GM21528 (cell line): ENCODE results near the gene SORCS2.

Experiments used
- ATAC-seq: cut with Tn5 transposase; IDR thresholded peaks from one replicate; pipeline ENCODE4 v1.9.1; 2021; ENCODE audit warnings: mild to moderate bottlenecking, moderate library complexity; ENCODE audit not compliant: unreplicated experiment, low FRiP score

Gene SORCS2

DNA sequence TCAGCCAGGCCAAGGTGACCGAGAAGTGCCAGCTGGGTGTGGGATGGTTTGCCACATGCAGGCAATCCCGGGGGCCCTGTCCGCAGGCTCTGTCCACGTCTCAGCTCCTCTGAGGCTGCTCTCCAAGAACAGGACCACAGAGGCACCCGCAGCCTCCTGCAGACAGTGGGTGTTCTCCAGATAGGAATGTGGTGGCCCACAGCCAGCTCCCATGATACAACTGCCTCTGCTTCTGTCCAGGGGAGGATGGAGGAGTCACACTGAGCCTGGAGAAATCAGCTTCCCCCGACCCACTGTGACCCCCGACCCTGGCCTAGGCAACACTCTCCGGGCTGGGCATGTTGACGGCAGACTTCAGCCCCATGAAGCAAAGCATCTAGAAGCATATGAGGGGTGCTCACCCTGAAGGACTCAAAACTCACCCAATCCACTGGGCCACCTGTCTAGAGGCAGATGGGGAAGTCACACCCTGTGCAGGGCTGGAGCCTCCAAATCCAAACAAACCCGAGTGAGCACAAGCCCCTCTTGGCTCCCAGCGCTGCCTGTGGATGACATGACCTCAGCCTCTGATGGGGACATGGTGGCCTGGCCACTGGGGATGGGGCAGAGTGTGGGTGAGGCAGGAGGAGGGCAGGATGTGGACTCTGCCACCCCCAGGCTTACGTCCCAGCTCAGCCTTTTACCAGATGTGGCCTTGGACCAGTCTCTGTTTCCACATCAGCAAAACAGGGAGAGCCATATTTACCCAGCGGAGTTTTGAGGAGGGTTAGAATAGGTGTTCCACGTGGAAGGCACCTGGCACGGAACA, 140.1 kb downstream of the SORCS2 start:
- no peak for ATAC-seq

DNA sequence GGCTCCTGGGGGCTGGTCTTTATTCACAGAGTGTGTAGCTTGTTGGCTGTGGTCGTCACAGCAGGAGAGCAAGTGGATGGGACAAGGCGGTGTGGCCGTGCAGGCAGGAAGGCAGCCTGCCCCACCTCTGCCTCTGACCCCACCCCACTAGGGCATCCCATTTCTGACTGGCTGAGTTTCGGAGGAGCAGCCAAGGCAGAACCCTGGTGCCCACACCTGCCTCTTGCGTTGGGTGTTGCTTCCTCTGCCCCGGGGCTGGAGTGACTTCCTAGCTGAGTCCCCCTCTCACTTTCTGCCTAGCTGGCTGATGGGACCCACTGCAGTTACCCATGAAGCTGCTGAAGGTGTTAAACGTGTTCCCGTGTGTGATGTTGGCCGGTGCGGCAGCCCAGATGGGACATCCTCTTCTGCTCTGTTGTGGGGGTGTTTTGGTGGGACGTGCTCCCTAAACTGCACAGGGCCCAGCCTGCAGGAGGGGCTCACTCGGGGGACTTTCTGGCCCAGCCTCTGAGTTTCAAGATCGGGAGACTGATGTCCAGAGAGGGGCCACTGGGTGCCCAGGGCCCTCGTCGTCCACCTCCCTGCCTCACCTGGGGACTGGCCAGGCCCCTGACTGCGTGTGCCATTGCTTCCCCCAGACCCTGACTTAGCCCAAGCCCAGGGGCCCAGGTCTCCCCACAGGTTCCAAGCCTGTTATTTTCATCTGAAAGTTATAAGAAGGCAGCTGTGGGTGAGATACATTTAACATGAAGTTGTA, 140.9 kb downstream of the SORCS2 start:
- ATAC-seq = no peak

DNA sequence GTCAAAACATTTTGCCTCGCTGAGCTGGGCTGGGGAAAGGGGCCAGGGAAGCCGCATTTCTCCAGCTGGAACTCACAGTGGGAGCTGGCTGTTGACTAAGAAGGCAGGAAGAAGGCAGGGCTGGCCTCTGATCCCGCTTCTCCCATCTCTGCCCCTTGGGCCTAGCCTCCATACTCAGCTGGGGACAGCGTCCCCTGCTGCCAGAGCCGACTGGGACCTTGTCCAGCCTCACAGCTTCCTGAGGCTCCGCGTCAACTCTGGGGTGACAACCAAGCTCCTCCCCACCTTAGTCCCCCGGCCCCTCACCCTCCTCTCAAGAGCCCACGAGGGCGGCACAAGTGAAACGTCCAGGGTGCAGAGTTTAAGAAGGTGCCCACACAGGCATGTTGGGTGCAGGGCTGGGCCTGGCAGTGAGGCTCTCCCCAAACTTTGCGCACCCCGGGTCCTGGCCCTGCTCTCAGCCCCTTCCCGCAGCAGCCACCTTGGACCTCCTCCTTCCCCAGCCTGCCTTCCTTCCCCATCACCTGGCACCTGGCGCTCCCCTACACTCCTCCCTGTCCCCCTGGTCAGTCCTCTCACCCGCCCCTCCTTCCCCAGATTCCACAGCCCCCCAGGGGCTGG, 141.6 kb downstream of the SORCS2 start:
- no peak for ATAC-seq

DNA sequence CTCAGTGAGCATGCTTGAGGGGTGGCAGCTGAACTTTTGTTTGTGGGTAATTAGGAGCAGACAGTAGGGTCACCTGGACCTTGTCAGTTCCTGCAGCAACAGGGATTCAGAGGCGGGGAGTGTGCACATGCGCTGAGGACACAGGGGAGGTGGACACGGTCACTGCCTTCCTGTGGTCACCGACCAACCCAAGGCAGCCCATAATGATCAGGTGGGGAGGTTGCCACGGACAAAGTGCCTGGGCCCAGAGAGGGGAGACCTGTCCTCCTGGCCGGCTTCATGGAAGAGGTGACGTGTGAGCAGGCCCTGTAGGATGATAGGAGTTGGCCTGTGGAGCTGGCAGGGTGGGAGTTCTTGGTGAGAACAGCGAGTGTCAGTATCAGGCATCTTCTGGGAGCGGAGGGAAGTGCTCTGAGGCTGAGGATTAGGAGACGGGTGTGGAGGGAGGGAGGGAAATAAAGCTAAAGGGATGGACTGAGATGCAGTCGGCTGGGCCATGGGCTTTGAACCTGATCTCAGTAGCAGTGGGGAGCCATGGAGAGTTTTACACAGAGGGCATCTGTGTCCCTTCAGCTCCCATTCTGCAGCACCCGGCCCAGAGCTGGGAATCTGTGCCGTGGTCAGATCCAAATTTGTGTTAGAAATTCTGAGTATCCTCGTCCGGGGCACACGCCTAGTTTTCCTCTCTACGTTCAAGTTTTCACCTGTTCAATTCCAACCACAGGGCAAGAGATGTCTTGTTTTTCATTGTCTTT, 142.4 kb downstream of the SORCS2 start:
- ATAC-seq = no peak

DNA sequence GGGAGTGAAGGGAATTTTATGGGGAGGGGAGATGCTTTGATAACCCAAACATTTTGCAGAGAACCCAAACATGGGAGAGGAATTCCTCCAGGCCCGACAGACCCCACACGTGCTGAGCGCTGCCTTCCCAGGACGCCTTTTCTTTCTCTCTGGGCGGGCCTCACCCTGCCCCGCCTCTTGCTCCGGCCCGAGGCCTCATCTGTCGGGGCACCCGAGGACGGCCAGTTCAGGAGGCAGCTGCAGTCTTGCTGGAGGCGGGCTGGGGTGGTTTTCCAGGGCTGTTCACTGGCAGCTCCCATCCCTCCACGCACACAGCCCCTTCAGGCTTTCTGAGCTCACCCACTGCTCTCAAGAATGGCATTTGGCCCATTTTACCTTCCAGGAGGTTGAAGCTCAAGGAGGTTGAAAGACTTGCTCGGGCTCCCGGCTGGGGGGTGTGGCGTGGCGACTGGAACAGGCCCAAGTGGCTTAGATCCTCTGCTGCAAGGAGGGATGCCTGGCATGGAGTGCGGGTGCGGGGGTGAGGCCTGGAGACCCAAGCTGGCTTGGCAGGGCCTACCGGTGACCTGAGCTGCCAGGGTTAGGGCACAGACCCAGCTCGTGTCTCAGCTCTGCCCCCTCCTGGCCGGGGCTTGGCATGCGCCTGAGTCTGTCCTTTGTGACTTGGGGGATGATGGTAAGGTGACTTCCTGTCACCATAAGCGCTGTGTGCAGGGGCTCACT, 143.2 kb downstream of the SORCS2 start:
- no peak for ATAC-seq

DNA sequence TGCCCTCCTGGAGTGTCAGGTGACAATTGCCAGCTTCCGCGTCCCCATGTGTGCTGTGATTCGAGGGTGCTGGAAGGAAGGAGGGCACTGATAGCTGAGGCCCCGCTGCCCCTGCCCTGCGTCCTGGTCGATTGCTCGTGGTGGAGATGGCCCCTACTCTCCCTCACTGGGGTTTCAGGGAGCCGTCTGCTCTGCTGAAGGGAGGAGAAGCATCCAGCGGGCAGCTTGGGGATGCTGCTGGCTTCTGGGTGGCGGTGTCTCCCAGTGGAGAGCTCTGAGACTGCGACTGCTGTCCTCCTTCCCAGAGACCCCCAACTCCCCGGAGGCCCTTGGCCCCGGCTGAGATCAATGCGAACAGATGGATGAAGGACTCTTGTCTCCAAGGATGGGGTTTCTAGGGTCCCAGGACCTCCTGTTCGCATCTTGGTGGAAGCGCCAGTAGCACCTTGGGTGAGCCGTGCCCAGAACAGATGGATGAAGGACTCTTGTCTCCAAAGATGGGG, 143.8 kb downstream of the SORCS2 start:
- no peak for ATAC-seq

DNA sequence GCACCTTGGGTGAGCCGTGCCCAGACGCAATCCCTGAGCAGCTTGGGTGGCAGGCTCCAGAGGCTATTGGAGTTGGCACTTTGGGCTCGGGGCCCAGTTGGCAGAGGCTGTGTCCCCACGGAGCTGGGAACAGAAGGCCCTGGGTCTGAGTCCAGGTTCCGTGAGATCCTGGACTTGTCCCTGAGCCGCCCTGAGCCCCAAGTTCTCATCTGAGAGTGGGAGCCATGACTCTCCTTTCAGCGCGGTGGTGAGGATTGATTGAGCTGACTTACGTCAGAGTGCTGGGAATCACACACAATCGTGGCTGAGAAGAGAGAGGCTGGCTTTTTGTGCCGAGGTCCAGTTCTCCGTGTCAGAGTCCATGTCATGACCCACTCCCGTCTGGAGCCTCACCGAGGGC, 144.4 kb downstream of the SORCS2 start:
- ATAC-seq = no peak

DNA sequence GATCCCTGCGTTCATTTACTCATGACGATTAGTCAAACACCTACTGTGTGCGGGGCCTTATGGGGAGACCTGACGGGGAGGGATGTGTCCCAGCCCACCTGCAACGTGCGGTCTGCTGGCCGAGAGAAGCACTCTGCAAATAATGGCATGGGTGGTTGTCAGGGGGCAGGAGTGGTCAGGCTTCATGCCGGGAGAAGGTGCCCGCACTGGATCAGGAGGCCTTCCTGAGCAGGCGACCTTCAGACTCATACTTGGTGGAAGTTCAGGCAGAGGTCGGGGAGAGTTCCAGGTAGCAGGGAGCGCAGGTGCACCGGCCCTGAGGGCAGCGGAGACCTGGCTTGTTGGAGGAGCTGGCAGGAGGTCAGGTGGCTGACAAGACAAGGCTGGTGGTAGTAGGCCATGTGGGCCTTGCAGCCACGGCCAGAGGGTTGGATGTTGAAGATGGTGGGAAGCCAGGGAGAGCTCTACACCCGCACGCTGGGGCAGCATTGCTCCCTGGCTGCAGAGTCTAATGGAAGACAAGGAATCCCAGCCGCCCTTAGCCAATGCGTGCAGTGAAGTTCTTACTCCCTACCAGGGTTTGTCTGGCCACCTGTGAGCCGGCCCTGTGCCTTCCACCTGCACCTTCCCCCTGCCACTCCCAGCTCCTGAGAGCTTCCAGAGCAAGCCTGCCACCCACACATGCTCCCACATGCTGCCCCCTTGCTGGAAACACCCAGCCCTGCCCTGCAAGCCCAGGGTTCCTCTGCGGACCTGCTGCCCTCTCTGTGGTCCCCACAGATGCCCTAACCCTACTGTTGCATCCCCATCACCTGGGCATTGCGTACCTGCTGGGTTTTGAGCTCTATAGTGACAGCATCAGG, 145.1 kb downstream of the SORCS2 start:
- no peak for ATAC-seq

DNA sequence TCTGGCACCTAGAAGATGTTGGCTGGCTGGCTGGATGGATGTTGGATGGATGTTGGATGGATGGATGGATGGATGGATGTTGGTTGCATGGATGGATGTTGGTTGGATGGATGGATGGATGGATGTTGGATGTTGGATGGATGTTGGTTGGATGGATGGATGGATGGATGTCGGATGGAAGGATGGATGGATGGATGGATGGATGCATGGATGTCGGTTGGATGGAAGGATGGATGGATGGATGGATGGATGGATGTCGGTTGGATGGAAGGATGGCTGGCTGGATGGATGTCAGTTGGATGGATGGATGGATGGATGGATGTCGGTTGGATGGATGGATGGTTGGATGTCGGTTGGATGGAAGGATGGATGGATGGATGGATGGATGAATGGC, 145.7 kb downstream of the SORCS2 start:
- ATAC-seq = no peak

DNA sequence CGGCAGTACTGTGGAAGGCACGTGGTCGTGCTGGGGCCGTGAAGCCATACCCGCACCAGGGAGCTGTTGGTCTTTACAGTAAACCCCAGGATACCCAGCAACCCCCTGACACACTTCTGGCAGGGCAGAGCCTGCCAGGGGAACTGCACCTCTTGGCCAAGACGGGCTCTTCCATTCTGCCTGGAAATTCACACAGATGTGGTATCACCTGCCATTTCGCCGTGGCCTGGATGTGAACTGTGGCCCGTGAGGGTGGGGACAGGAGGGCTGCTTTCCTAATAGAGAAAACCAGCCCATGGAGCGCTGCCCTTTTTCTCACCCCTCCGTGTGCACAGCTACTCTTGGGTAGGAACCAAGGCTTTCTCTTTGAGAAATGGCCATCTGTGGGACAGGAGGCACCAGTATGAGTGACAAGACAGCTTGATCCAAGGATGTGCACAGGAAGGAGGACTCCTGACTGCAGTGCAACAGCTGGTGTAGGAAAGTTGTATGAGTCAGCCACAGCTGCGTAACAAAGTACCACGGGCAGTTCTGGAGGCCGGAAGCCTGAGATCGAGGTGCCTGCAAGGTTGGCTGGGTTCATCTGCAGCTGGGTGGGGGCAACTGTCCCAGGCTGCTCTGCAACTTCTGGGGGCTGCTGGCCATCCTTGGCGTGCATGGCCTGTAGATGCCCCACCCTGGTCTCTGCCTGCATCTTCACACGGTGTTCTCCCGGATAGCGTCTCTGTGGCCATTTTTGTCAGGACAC, 146.7 kb downstream of the SORCS2 start:
- ATAC-seq = no peak

DNA sequence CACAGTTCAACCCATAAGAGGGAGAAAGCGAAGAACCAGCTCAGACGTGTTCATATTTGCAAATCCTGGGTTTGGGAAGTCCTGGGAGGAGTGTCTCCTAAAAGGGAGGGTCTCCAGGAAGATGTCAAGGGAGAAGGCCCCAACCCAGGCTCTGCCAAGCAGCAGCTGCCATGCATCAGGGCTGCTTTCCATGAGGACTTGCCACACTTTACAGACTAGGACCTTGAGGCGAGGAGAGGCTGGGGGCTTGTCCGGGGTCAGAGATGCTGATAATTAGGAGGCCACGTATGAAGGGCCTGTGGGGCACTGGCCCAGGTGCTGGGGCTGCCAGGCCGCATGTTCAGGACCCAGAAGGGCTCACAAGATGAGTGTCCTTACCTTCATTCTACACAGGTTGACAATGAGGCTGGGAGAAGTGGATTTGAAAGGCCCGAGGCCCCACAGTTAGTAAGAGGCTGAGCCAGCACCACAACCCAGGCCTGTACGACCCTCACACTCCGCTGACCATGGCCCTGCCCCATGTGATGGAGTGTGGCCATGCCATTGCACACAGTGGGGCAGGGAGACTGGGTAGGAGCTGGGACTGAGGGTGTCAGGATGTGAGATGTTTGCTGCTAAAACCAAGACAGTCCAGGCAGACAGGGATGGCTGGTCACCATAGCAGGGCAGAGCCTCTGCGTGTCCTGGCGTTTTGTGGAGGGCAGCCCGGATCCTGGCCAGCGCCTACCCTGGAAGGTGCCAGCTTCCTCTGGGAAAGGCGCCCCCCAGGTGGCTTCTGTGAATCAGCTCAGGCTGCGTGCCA, 147.6 kb downstream of the SORCS2 start:
- no peak for ATAC-seq

DNA sequence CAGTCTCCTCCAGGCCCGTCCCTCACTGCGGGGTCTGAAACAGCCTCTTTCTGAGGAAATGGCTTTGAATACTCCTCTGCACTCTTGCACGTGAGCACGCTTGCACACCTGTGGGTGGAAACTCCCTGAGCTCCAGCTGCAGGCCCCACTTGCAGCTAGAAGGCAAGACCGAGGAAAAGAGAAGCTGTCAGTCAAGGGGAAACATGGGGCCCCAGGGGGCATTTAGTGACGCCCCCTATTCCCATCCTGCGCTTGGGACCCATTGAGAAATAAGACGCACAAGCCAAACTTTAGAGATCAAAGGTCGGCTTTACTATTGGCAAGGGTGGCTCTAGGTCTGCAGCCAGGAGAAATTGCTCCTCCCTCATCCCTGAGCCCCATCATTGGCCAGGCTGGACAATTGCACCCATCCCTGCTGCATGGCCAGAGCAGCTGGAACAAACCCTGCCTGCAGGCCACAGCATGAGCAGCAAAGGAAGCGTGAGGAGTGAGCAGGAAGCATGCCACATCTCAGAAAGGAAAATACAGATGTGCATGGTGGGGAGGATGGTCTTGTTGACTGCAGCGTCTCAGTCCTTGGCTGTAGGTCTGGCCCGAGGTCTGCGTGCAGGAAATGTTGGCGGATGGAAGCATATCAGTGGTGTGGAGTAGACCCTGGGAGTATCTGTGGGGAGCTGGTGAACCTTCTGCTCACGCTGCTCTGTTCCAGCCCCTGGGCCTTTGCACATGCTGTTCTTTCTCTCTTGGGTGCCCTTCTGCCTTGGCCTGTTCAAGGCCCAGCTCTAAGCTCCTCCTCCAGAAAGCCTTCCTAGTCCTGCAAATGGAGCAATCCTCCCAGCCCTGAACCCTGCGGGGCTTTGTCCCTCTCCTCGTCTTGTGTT, 148.5 kb downstream of the SORCS2 start:
- ATAC-seq = no peak

DNA sequence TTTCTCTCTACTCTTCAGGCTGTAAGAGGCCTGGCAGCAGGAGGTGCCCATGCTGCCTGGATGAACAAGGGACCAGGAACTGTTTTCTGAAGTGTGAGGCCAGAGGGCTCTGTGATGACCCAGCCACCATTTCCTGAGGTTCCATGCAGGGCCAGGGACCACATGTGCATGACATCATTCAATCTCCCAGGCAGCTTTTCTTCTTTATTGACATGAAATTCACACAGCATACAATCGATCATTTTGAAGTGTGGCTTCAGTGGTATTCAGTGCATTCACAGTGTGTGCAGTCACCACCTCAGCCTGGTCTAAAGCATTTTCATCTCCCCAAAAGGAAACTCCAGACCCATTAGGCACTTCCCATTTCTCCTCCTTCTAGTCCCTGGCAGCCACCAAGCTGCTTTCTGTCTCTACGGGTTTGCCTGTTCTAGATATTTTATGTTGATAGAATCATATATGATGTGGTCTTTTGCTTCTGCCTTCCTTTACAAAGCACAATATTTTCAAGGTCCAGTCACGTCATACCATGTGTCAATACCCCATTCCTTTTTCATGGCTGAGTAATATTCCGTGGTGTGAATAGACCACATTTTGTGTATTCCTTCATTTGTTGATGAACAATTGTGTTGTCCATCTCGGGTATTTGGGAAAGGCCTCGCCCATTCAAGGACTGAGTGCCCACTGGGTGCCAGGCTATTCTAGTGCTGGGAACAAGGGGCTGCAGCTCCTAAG, 149.3 kb downstream of the SORCS2 start:
- no peak for ATAC-seq

DNA sequence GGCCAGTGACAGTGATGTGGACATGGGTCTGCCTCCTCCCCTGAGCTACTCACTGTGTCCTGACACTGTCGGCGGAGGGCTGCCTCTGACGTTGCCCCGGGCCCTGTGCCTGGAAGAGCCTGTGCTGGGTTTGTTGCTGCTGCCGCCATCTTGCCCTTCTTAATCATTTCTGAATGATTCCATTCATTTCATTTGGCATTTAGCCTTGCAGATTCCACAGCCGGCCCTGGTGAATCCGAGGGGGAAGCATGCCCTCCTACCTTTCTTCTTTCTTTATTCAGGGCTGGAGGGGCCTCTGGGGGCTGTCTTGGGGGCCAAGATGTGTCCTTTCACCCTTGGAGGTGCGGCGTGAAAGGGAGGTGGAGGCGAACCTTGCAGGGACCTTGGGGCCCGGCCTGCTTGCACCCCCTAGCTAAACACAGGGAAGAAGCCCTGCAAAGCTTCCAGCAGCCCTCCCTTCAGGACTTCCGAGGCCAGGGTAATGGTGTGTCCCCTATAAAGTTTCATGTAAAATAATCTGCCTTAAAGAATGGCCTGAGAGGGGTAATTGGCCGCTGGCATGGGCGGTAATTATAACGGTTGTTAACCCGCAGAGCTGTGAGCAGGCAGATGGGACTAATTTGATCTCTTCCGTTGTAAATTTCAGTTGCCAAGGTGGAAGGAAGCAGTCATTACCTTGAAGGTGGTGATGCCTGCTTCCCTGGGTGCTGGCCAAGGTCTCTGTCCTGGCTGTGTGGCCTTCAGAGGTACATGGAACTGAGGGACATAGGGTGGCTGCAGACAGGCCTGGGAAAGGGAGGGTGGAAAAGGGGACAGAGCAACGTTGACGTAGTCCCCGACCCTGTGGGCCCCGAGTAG, 150.1 kb downstream of the SORCS2 start:
- ATAC-seq = no peak

DNA sequence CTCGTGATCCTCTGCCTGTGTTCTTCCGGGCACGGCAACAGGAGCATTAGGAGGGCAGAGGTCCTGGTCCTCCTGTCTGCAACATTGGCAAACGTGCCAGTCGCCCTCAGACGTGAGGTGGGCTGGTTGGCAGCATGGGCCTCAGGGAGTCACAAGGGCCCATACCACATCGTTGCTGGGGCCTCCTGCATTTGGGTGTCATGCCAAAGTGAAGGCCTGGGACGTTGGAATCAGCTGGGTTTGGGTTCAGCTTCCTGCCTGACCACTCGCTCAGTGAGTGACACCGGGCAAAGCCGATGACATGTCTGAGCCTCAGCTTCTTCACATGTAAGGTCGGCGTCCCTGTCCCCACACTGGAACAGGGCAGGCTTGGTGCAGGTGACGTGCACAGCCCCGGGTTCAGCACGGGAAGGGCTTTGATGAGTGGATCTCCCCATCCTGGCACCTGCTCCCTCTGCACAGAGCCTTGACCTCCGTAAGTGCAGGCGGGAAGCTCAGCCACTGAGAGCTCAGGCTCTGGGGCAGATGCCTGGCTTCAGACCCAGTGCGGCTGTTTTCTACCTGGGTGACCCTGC, 150.8 kb downstream of the SORCS2 start:
- no peak for ATAC-seq
